Endothelial cell of umbilical vein (primary cell): ENCODE data around the gene LSM14B.

ENCODE experiments used
- CTCF ChIP-seq, 2 donors: IDR thresholded peaks; 1 replicate in 1 of 2; 2 replicates in 1 of 2; pipeline ENCODE4 v1.5.1; 2011; ENCODE audit warnings: low read length in 2 of 2, mild to moderate bottlenecking in 2 of 2, moderate library complexity in 2 of 2, control low read depth in 1 of 2, inconsistent platforms in 1 of 2, low read depth in 1 of 2; ENCODE audit not compliant: insufficient read depth in 1 of 2; ENCODE audit errors: extremely low read depth in 1 of 2
- JUN ChIP-seq: IDR thresholded peaks from 2 replicates; pipeline ENCODE4 v1.6.1; 2011; ENCODE audit warnings: borderline replicate concordance, low read depth; ENCODE audit not compliant: insufficient read length, insufficient read depth
- MAX ChIP-seq: IDR thresholded peaks from 2 replicates; pipeline ENCODE4 v1.6.1; 2011; ENCODE audit not compliant: insufficient read depth, insufficient read length

- TF ChIP-seq JUN = no peak
- no peak for TF ChIP-seq MAX
- TF ChIP-seq CTCF (IDR thresholded peaks at IDR 0.05; ENCODE audit: extremely low read depth in 1 of 2, insufficient read depth in 1 of 2, low read depth in 1 of 2, low read length in 2 of 2) = no peak
Measured at GRCh38 chr20:62120990-62121775, 1.1 kb upstream of the LSM14B start.
